ENCODE data around the gene FAM174B. TPM values are rescaled to one million over a fixed set of nuclear protein-coding genes. Genes with fewer than 3 reads are reported as not detected.

FAM174B gene
- total RNA-seq, 4 donors from 2014 or later: 15.4 to 75.2 (median 18.3) TPM

DNA sequence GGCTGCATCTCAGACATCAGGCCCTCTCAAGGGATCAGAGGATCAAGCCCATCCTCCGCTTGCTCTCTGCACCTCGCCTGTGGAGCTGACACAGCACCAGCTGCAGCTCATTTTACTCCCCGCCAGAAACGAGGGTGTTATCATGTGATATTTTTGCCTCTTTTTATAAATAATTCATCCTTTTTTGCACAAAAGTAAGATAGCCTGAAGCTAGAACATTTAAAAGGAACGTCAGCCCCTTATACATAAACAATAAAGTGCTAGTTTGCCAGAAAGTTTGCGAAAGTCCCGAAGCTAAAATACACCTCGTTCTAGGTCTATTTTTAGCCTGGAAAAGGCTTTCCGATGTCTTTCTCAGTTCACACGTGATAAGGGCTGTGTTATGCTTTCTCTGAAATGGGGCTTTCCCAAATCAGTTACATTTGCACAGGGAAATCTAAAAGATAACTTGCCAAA, 9.6 kb upstream of the FAM174B start:
- DNase-seq: no peak
- H3K36me3 ChIP-seq: no peaks in the 10 kb centered on the region
- WGBS, 2 donors (ENCODE audit: low coverage in 1 of 2): 21 to 31% methylated on average over 6 to 10 of the region's 10 CpGs
- peaks cover 10 to 38% (median 22%) of the 10 kb centered on the region in 4 donors for H3K4me1 ChIP-seq
- no peaks in the 10 kb centered on the region for H3K27me3 ChIP-seq
- peak overlapping the region; percentile 69 to 76 (median 70) for H3K27ac ChIP-seq
- H3K9me3 ChIP-seq: no peaks in the 10 kb centered on the region
- in situ Hi-C loops (cut with MboI; ENCODE audit: low pct_ligation_motif_present in 1 of 4, low pct_unique_long_range_greater_than_20kb in 1 of 4, low sequenced_read_pairs in 3 of 4): no loop called here
- no peak overlapping the region for H3K4me3 ChIP-seq
- intact Hi-C loops (cut with DNase I; ENCODE audit: low total_unique reads): loop anchor here (10.0 kb wide), 1 partner anchor 50 kb away; no protein-coding TSS in a partner anchor
- TF ChIP-seq POLR2AphosphoS5 (IDR thresholded peaks at IDR 0.05): peak; percentile 49 to 66 (median 55)
- TF ChIP-seq EP300 (IDR thresholded peaks at IDR 0.05; ENCODE audit: low read depth): peak; percentile 75
- TF ChIP-seq, protein P1, sequence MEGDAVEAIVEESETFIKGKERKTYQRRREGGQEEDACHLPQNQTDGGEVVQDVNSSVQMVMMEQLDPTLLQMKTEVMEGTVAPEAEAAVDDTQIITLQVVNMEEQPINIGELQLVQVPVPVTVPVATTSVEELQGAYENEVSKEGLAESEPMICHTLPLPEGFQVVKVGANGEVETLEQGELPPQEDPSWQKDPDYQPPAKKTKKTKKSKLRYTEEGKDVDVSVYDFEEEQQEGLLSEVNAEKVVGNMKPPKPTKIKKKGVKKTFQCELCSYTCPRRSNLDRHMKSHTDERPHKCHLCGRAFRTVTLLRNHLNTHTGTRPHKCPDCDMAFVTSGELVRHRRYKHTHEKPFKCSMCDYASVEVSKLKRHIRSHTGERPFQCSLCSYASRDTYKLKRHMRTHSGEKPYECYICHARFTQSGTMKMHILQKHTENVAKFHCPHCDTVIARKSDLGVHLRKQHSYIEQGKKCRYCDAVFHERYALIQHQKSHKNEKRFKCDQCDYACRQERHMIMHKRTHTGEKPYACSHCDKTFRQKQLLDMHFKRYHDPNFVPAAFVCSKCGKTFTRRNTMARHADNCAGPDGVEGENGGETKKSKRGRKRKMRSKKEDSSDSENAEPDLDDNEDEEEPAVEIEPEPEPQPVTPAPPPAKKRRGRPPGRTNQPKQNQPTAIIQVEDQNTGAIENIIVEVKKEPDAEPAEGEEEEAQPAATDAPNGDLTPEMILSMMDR (IDR thresholded peaks at IDR 0.05): no peak

DNA sequence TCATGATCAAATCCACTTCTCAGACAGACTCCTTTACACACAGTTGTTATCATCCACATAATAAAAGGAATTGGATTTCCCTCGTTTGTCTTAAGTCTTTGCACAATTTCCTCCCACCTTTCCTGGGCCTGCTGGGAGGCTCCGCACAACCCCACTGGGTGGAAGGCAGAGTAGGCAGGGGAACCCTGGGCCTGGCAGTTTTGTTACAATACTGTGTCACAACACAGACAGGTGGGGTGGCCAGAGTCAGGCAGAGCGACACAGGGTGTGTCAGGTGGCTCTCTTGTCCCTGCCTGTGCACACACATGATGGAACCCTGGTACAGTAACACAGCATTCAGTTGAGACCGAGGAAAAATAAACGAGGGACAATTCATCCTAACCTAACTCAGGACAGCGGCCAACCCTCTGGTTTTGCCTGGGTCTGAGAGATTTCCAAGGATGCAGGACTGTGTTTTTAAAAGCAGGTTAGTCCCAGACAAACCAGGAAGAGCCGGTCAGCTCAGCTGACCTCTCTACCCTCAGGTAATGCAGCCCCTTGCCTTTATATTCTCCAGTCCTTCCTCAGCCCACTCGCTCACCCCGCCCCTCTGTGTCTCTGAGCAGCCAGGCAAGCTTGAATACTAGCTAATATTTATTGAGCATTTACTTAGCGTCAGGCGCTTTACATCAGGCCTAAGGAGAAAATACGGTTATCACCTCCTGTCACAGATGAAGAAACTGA, 8.8 kb upstream of the FAM174B start:
- H3K4me3 ChIP-seq: no peak overlapping the region
- H3K4me1 ChIP-seq: peaks cover 10 to 38% (median 22%) of the 10 kb centered on the region in 4 donors
- in situ Hi-C loops (cut with MboI; ENCODE audit: low pct_ligation_motif_present in 1 of 4, low pct_unique_long_range_greater_than_20kb in 1 of 4, low sequenced_read_pairs in 3 of 4) (no loop called here), intact Hi-C loops (cut with DNase I; ENCODE audit: low total_unique reads) (loop anchor here (10.0 kb wide), 1 partner anchor 50 kb away; no protein-coding TSS in a partner anchor)
- H3K27ac ChIP-seq: peak overlapping the region; percentile 56 to 76 (median 70)
- WGBS, 2 donors (ENCODE audit: low coverage in 1 of 2): 79 to 84% methylated on average over 5 to 12 of the region's 12 CpGs
- no peak for DNase-seq
- H3K36me3 ChIP-seq: no peaks in the 10 kb centered on the region
- H3K27me3 ChIP-seq: no peaks in the 10 kb centered on the region
- TF ChIP-seq, protein P1 (IDR thresholded peaks at IDR 0.05): no peak
- TF ChIP-seq EP300 (IDR thresholded peaks at IDR 0.05; ENCODE audit: low read depth) (no peak), POLR2A (IDR thresholded peaks at IDR 0.05) (no peak), POLR2AphosphoS5 (IDR thresholded peaks at IDR 0.05) (no peak)
- no peaks in the 10 kb centered on the region for H3K9me3 ChIP-seq

DNA sequence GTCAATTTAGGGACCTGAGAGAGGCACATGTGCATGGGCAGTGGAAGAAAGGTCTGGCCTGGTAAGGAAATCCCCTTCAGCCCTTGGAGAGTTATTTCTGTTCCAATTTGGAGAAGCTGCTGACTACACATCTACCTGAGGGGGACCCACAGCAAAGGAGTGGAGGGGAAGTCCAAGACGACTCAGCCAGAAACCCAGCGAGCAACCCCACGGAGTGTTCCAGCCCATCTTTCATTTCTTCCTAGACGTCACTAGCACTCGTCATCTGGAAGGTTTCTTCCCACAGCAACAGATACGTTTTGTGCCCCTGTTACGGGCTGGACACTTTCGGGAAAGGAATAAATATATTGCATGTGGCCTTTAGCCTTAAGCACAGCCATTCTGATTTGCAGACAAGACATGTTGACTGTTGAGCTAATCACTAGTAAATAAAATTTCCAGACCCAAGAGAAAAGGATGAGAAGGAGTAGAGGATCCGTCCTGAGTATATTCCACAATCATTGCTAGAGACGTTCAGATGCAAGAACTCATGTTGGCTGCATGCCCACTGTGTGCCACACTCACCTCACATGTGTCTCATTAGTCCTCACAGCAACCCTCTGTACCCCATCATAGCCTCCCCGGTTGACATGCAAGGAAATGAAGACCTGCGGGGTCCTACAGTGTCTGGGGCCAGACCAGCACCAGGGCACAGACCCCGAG, 7.8 kb upstream of the FAM174B start:
- Histone ChIP-seq H3K9me3 (no peaks in the 10 kb centered on the region), H3K4me1 (peaks cover 10 to 38% (median 22%) of the 10 kb centered on the region in 4 donors), H3K4me3 (no peak overlapping the region), H3K36me3 (no peaks in the 10 kb centered on the region), H3K27ac (peak overlapping the region in 1 of 4 donors; percentile 76), H3K27me3 (no peaks in the 10 kb centered on the region)
- DNase-seq: no peak
- TF ChIP-seq POLR2AphosphoS5 (IDR thresholded peaks at IDR 0.05) (no peak), POLR2A (IDR thresholded peaks at IDR 0.05) (no peak), EP300 (IDR thresholded peaks at IDR 0.05; ENCODE audit: low read depth) (no peak)
- TF ChIP-seq, protein P1 (IDR thresholded peaks at IDR 0.05): no peak
- in situ Hi-C loops (cut with MboI; ENCODE audit: low pct_ligation_motif_present in 1 of 4, low pct_unique_long_range_greater_than_20kb in 1 of 4, low sequenced_read_pairs in 3 of 4): no loop called here
- intact Hi-C loops (cut with DNase I; ENCODE audit: low total_unique reads): loop anchor here (10.0 kb wide), 1 partner anchor 49 kb away; no protein-coding TSS in a partner anchor
- 75 to 78% methylated on average over 6 to 13 of the region's 13 CpGs for WGBS, 2 donors (ENCODE audit: low coverage in 1 of 2)

DNA sequence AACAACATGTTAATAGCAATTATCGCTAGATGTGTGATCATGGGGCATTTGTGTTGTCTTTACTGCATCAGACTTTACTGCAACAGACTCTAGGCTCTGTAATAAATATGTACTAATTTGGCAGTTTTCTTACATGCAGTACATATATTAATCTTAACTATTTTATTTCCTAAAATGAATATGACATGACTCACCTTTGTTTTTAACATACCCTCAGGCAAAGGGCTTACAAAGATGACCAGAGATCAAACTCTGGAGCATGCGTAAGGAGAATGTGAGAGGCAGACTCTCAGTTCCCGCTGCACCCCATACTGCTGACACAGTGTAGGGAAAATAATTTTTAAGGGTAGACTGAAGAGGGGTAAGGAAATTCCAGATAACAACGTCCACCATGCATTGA, 7.2 kb upstream of the FAM174B start:
- no peak overlapping the region for H3K27ac ChIP-seq
- in situ Hi-C loops (cut with MboI; ENCODE audit: low pct_ligation_motif_present in 1 of 4, low pct_unique_long_range_greater_than_20kb in 1 of 4, low sequenced_read_pairs in 3 of 4) (no loop called here), intact Hi-C loops (cut with DNase I; ENCODE audit: low total_unique reads) (loop anchor here (10.0 kb wide), 1 partner anchor 48 kb away; no protein-coding TSS in a partner anchor)
- H3K27me3 ChIP-seq: no peaks in the 10 kb centered on the region
- 78 to 94% methylated on average over 3 to 4 of the region's 4 CpGs for WGBS, 2 donors (ENCODE audit: low coverage in 1 of 2)
- no peak overlapping the region for H3K4me3 ChIP-seq
- H3K36me3 ChIP-seq: no peaks in the 10 kb centered on the region
- H3K9me3 ChIP-seq: no peaks in the 10 kb centered on the region
- H3K4me1 ChIP-seq: peaks cover 10 to 34% (median 21%) of the 10 kb centered on the region in 4 donors
- TF ChIP-seq, protein P1 (IDR thresholded peaks at IDR 0.05): no peak
- TF ChIP-seq POLR2A (IDR thresholded peaks at IDR 0.05) (no peak), EP300 (IDR thresholded peaks at IDR 0.05; ENCODE audit: low read depth) (no peak), POLR2AphosphoS5 (IDR thresholded peaks at IDR 0.05) (no peak)
- no peak for DNase-seq
